HG03039 (cell line): ENCODE measurements around the gene MBP.
A peak's percentile ranks its signal among the peaks of the same experiment; 100 is the strongest.

ENCODE experiments used
- ATAC-seq: cut with Tn5 transposase; IDR thresholded peaks from one replicate; pipeline ENCODE4 v1.9.1; 2021; ENCODE audit warnings: mild to moderate bottlenecking, moderate library complexity; ENCODE audit not compliant: unreplicated experiment

The MBP gene

GRCh38 chr18:77102259-77103040 lies 30.1 kb downstream of the MBP start:
- peak; percentile 67 for ATAC-seq

- peak; percentile 31 for ATAC-seq
Measured at GRCh38 chr18:77101410-77102258, 30.9 kb downstream of the MBP start.

- ATAC-seq, result no peak
Measured at GRCh38 chr18:77100751-77101355, 31.7 kb downstream of the MBP start.

GRCh38 chr18:77099485-77100370 lies 32.9 kb downstream of the MBP start:
- no peak for ATAC-seq

GRCh38 chr18:77098538-77099174 lies 33.9 kb downstream of the MBP start:
- no peak for ATAC-seq

- ATAC-seq, result no peak
Measured at GRCh38 chr18:77098029-77098428, 34.6 kb downstream of the MBP start.

- no peak for ATAC-seq
Measured at GRCh38 chr18:77096936-77097886, 35.4 kb downstream of the MBP start.

- no peak for ATAC-seq
Measured at GRCh38 chr18:77095391-77096371, 36.9 kb downstream of the MBP start.

- no peak for ATAC-seq
Measured at GRCh38 chr18:77093586-77093985, 39.0 kb downstream of the MBP start.

- ATAC-seq, result no peak
Measured at GRCh38 chr18:77093067-77093430, 39.5 kb downstream of the MBP start.

GRCh38 chr18:77092104-77093066 lies 40.2 kb downstream of the MBP start:
- no peak for ATAC-seq

GRCh38 chr18:77091366-77091765 lies 41.2 kb downstream of the MBP start:
- ATAC-seq, result no peak

- ATAC-seq, result no peak
Measured at GRCh38 chr18:77090546-77091174, 41.9 kb downstream of the MBP start.

- ATAC-seq, result no peak
Measured at GRCh38 chr18:77089723-77090285, 42.8 kb downstream of the MBP start.

GRCh38 chr18:77088963-77089722 lies 43.4 kb downstream of the MBP start:
- no peak for ATAC-seq
